ENCODE results near the gene ITPR2.

DNA sequence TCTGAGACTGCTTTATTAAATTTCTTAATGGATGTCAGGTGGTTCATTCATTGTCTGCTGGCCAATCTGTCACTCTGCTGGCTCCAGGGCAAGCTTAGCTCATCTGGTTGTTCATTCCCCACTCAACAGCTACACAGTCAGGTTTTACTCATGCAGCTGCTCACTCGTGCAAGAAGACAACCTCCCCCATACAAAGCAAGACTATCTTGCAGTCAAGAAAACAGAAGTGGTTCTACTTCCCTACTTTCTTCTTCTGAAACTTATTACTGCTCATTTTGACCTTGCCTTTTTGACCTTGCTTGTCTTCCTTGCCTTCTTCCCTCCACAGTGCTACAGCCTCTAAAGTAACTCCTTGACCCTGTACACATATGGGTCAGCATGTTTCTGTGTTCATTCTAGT is 359.7 kb downstream of the ITPR2 start:
- no peak for TF ChIP-seq POLR2A (IDR thresholded peaks at IDR 0.05)
- TF ChIP-seq POLR2AphosphoS5 (IDR thresholded peaks at IDR 0.05; ENCODE audit: insufficient read depth in 1 of 2, low read depth in 1 of 2): no peak
- no peak for TF ChIP-seq CTCF (IDR thresholded peaks at IDR 0.05)
